GM20000 (cell line): ENCODE measurements around the gene PDCD1.
A peak's percentile ranks its signal among the peaks of the same experiment; 100 is the strongest.

ENCODE experiments used
- DNase-seq: peaks from one replicate; pipeline ENCODE4 v3.0.0; 2012; ENCODE audit warnings: low spot score
- CTCF ChIP-seq: IDR thresholded peaks from 2 replicates; pipeline ENCODE4 v1.5.1; 2012; ENCODE audit warnings: mild to moderate bottlenecking, control low read depth; ENCODE audit errors: extremely low read depth, missing control alignments

Gene PDCD1

GRCh38 chr2:241887806-241888522 is 29.3 kb upstream of the PDCD1 start:
- DNase-seq: no peak

GRCh38 chr2:241886840-241887447 is 28.2 kb upstream of the PDCD1 start:
- DNase-seq: no peak

More at GRCh38 chr2:241887806-241888522, 29.3 kb upstream of the PDCD1 start:
- no peak for TF ChIP-seq CTCF

GRCh38 chr2:241885946-241886643 is 27.4 kb upstream of the PDCD1 start:
- TF ChIP-seq CTCF: no peak
- DNase-seq: no peak

More at GRCh38 chr2:241886840-241887447, 28.2 kb upstream of the PDCD1 start:
- no peak for TF ChIP-seq CTCF

GRCh38 chr2:241885291-241885945 is 26.7 kb upstream of the PDCD1 start:
- DNase-seq: no peak
- TF ChIP-seq CTCF: no peak

- no peak for TF ChIP-seq CTCF
- DNase-seq: no peak
Observed at GRCh38 chr2:241884951-241885290, 26.2 kb upstream of the PDCD1 start.

- TF ChIP-seq CTCF: peak; percentile 12
- DNase-seq: peak; percentile 89
Observed at GRCh38 chr2:241882091-241882625, 23.5 kb upstream of the PDCD1 start.
